ENCODE data around the gene MYPOP.

The MYPOP gene

GRCh38 chr19:45862564-45863334, 39.7 kb downstream of the MYPOP start, which contains the start of gene SYMPK (continued):
- TF ChIP-seq YY2 (tag by site-specific recombination; IDR thresholded peaks at IDR 0.05), result peak; percentile 97
- 0 out of 2 replicates have a peak, but pooled peaks have one; percentile 15 for TF ChIP-seq ZNF791 (tag by site-specific recombination; IDR thresholded peaks at IDR 0.05)

GRCh38 chr19:45862271-45862563, 40.2 kb downstream of the MYPOP start:
- H3K27ac ChIP-seq (ENCODE audit: extremely low read depth, low read depth, low read length), result peak overlapping the region; percentile 83
- CTCF ChIA-PET, result interaction anchor here (1.1 to 6.6 kb wide), 3 partner anchors 20 to 752 kb away, joined by 3 to 91 read pairs (median 4); partner anchors contain the start of gene IRF2BP1

GRCh38 chr19:45860359-45861259, 41.8 kb downstream of the MYPOP start:
- TF ChIP-seq HOXC10 (CRISPR knock-in tag; IDR thresholded peaks at IDR 0.05), result no peak
- TF ChIP-seq ZNF664 (tag by site-specific recombination; IDR thresholded peaks at IDR 0.05), result peak; percentile 98
- Histone ChIP-seq H3K27ac (ENCODE audit: extremely low read depth, low read depth, low read length) (no peak overlapping the region), H3K9me3 (ENCODE audit: control insufficient read depth, insufficient read depth, low read depth, low read length) (no peaks in the 10 kb centered on the region), H3K4me1 (ENCODE audit: control insufficient read depth, insufficient read depth, low read length) (peaks cover 10% of the 10 kb centered on the region), H3K4me3 (ENCODE audit: low read depth, low read length) (no peak overlapping the region), H3K36me3 (ENCODE audit: control insufficient read depth in 2 of 2, insufficient read depth in 1 of 2, low read length in 2 of 2) (peaks cover 20 to 47% of the 10 kb centered on the region in 2 experiments)
- POLR2A ChIA-PET, result interaction anchor here (0.7 to 1.0 kb wide), 2 partner anchors 26 to 41 kb away, joined by 3 to 5 read pairs; partner anchors contain the start of gene IRF2BP1
- CTCF ChIA-PET, result interaction anchor here (0.6 to 1.1 kb wide), 5 partner anchors 19 to 535 kb away, joined by 3 to 7 read pairs (median 3); no protein-coding TSS in a partner anchor

More at GRCh38 chr19:45862271-45862563, 40.2 kb downstream of the MYPOP start:
- peaks cover 10% of the 10 kb centered on the region for H3K4me1 ChIP-seq (ENCODE audit: control insufficient read depth, insufficient read depth, low read length)
- H3K9me3 ChIP-seq (ENCODE audit: control insufficient read depth, insufficient read depth, low read depth, low read length), result no peaks in the 10 kb centered on the region
- no peak for TF ChIP-seq ZNF19 (tag by site-specific recombination; IDR thresholded peaks at IDR 0.05; ENCODE audit: low read depth)
- TF ChIP-seq ZFP41 (tag by site-specific recombination; IDR thresholded peaks at IDR 0.05; ENCODE audit: borderline replicate concordance), result no peak
- no peak for TF ChIP-seq ZNF747 (tag by site-specific recombination; IDR thresholded peaks at IDR 0.05)
- TF ChIP-seq ZNF76 (tag by site-specific recombination; IDR thresholded peaks at IDR 0.05; ENCODE audit: borderline replicate concordance, low read depth), result no peak
- no peak for TF ChIP-seq ZNF677 (tag by site-specific recombination; IDR thresholded peaks at IDR 0.05)
- no peak for TF ChIP-seq ZNF544 (tag by site-specific recombination; IDR thresholded peaks at IDR 0.05)
- TF ChIP-seq ZNF394 (tag by site-specific recombination; IDR thresholded peaks at IDR 0.05; ENCODE audit: borderline replicate concordance), result no peak
- TF ChIP-seq ZNF843 (tag by site-specific recombination; IDR thresholded peaks at IDR 0.05), result peak; percentile 13; the same call in 1 of the 2 replicates
- no peak; the same call in 1 of the 2 replicates for TF ChIP-seq ZNF692 (tag by site-specific recombination; IDR thresholded peaks at IDR 0.05)
- no peak for TF ChIP-seq BCL11B (tag by site-specific recombination; IDR thresholded peaks at IDR 0.05; ENCODE audit: low read depth)
- TF ChIP-seq ZNF580 (tag by site-specific recombination; IDR thresholded peaks at IDR 0.05), result 0 out of 2 replicates have a peak, but pooled peaks have one; percentile 30
- peak; percentile 47 for TF ChIP-seq ZBTB17 (tag by site-specific recombination; IDR thresholded peaks at IDR 0.05)
- POLR2A ChIA-PET, result interaction anchor here (1.1 to 3.7 kb wide), 7 partner anchors 19 to 145 kb away, joined by 3 to 39 read pairs (median 19); partner anchors contain the start of genes IRF2BP1, MYPOP and SIX5
- peak overlapping the region; percentile 71 for H3K4me3 ChIP-seq (ENCODE audit: low read depth, low read length)
- H3K36me3 ChIP-seq (ENCODE audit: control insufficient read depth in 2 of 2, insufficient read depth in 1 of 2, low read length in 2 of 2), result peaks cover 20 to 40% of the 10 kb centered on the region in 2 experiments
